ENCODE measurements around the gene MGAT5.

- TF ChIP-seq ZNF133 (tag by site-specific recombination; IDR thresholded peaks at IDR 0.05) (no peak), CTCF (tag by site-specific recombination; IDR thresholded peaks at IDR 0.05) (no peak), ZNF580 (tag by site-specific recombination; IDR thresholded peaks at IDR 0.05) (no peak), ZNF76 (tag by site-specific recombination; IDR thresholded peaks at IDR 0.05; ENCODE audit: borderline replicate concordance, low read depth) (no peak), OSR2 (tag by site-specific recombination; IDR thresholded peaks at IDR 0.05) (no peak), PRDM10 (tag by site-specific recombination; IDR thresholded peaks at IDR 0.05) (no peak), REST (tag by site-specific recombination; IDR thresholded peaks at IDR 0.05) (no peak), ZBTB11 (tag by site-specific recombination; conservative IDR thresholded peaks at IDR 0.05; ENCODE audit: low read depth) (no peak)
These were observed 180.1 kb downstream of the MGAT5 start for GRCh38 chr2:134433979-134434378.
